EH (cell line): Measurements from ENCODE around the gene FSCN2.
"Not testable (repeated sequence)": the region's sequence is repeated elsewhere in the genome, so short reads cannot be mapped to it uniquely, and the experiment has no call there.

Source experiments
- DNase-seq: peaks from one replicate; pipeline ENCODE4 v3.0.0-alpha.2; 2015; ENCODE audit warnings: low read depth

Gene FSCN2

DNA sequence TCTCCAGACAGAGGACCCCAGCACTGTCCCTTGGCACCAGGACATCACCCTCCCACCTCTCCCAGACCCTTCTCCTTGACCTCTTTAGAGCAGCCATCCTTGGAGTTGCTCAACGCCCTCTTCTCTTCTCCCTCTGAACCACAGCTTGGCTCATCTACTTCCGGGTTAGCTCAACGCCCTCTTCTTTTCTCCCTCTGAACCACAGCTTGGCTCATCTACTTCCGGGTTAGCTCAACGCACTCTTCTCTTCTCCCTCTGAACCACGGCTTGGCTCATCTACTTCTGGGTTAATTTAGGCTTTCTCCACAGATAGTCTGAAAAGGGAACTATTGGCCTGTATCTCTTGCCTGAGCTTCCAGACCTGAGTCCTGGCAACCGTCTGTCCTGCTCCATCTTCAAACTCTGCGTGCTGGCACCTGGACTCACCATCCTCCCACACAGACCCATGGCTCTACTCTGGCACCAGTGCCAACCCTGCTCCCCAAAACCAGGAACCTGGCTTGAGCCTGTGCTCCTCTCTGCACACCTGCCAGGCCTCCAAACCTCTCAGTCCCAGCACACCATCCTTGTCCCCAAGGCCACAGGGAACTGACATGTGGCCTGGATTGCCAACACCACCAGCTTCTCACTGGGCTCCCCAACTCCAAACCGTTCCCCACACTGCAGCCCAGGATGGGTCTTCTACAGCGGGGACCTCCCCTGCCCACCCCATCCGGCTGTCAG, 49.3 kb downstream of the FSCN2 start:
- DNase-seq, result peak; percentile 24

DNA sequence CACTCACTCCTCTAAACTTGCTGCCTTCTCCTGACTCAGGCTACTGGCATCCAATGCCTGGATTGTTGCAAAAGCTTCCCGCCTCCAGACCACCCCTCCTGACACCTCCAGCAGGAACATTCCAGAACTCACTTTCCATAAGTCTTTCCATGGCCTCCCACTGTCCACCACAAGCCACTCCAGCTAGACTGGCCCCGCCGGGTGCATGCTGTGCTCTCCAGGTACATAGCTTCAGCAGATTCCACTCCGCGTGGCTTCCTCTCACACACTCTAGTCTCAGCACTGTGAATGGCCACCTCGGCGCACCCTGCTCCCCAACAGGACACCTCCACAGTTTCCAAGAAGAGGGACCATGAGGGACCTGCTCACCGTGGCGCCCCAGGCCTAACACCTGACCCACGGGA, 49.9 kb downstream of the FSCN2 start:
- peak; percentile 63 for DNase-seq

DNA sequence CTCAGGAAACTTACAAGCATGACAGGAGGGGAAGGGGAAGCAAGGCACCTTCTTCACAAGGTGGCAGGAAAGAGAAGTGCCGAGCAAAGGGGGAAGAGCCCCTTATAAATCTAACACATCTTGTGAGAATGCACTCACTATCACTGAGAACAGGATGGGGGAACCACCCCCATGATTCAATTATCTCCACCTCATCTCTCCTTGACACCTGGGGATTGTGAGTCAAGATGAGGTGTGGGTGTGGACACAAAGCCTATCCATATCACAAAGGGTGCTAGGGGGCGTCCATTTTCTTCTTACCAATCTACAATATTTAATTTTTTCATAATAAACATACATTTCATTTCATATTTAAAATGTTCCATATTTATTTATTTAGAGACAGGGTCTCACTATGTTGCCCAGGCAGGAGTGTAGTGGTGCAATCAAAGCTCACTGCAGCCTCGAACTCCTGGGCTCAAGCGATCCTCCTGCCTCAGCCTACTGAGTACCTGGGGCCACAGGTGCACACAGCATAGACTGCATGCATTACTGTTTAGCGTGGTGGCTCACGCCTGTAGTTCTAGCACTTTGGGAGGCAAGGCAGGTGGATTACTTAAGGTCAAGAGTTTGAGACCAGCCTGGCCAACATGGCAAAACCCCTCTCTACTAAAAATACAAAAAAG, 50.5 kb downstream of the FSCN2 start:
- no peak for DNase-seq

DNA sequence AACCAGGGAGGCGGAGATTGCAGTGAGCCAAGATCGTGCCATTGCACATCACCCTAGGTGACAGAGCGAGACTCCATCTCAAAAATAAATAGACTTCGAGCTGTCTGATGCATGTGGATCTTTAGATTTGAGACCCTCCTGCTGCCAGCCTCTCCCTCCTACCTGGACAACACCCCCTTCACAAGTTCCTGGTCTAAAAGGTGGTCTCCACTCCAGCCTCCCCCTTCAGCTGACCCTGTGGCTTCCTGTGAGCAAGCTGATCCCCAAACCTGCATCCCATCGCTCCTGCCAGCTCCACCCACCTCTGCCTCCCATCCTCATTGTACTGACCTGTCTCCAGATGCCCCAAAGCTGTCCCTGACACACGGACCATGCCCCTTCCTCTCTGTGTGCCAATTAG, 51.1 kb downstream of the FSCN2 start:
- no peak for DNase-seq

DNA sequence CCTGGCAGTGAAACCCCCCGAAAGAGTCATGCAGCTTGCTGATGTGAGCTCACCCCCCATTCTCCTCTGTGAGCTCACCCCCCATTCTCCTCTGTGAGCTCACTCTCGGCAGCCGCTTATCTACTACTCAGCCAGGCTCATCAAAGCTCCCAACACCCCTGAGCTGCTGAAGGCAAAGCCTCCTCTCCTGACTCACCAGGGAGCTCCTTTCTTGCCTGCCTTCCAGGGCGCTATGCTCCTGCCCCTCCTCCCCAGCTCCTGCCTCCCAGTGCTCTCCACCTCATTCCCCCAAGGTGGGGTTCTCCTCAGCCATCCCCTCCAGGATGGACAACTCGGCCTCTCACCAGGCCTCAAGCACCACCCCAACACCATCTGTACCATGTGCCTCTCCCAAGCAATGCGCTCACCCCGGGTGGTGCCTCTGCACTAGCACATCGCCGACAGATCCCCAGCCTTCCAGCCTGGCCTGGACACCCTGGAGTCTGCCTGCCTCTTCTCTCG, 51.7 kb downstream of the FSCN2 start:
- DNase-seq, result peak; percentile 86

DNA sequence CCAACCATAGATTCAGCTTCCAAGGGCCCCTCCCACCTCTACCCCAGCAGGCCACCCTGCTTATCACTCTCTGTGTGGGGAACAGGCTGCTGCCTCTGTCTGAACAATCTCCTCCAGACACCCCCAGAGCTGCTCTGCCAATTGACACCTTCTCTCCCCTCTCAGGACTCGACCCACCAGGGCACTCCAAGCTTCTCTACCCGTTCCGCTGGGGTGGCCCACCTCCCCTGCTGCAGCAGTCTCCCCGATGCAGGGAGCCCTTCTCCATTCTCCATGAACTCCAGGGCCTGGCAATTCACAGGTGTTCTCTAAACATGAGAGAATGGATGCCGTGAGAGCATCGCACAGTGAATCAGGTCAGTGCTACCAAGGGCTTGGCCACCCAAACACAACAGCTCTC, 52.3 kb downstream of the FSCN2 start:
- DNase-seq, result no peak

DNA sequence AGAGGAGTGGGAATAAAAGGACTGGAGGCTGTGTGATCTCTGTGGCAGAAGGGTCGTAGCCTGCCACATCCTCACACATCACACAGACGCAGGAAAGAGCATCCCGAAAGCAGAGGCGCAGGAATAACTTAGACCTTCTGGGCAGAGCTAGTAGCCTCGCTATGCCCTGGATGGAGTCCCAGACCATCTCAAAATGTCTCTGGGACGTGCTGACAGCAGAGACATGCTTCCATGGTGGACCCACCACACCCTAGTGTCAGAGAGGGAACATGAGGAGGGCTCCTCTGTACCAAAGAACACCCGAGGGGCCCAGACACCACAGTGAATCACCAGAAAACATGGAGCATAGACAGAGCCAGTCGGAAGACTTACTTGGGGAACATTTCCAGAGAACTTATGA, 53.6 kb downstream of the FSCN2 start:
- DNase-seq, result no peak

- DNase-seq, result peak; percentile 80
Measured at GRCh38 chr17:81582341-81582740, 54.2 kb downstream of the FSCN2 start.

GRCh38 chr17:81582749-81583148, 54.6 kb downstream of the FSCN2 start:
- no peak for DNase-seq

DNA sequence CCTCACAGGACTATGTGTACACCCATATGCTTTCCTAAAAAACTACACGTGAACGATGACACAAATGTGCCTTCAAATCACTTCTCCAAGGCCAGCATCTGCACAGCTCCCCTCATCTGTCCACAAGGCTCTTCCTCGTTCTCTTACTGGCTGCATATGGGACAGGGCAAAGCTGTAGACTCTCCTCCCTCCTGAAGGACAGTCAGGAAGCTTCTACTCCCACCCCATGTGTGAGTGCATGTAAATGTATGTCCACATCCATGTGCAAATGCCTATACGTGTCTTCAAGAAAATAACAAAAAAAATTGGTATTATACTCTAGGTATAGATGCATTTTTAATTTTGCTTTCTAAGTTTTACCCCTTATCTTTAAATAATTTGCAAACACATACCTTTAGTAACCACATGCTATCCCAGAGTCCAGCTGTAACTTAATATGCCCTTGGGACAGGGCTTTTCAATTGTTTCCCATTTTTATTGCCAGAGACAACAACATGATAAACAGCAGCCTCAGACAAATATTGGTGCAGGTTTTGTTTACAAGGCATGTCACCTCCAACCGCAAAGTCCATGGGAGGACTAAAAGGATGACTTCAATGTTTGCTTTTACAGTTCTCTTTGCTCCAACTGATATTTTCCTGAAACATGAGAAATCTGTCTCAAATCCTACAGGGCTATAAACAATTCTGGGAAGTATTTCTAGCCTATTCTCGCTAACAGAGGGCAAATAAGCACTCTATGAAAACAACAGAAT, 55.6 kb downstream of the FSCN2 start:
- DNase-seq, result no peak

DNA sequence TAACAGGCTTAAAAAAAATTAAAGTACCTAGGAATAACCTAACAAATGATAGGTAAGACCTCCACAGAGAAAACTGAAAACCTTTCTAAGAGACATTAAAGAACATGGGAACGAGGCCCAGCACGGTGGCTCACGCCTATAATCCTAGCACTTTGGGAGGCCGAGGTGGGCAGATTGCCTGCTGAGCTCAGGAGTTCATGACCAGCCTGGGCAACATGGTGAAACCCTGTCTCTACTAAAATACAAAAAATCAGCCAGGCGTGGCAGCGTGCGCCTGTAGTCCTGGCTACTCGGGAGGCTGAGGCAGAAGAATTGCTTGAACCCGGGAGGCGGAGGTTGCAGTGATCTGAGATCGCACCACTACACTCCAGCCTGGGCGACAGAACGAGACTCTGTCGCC, 56.6 kb downstream of the FSCN2 start:
- not testable (repeated sequence) for DNase-seq

GRCh38 chr17:81586096-81586495, 57.9 kb downstream of the FSCN2 start:
- no peak for DNase-seq
